GM12892 (cell line): ENCODE results near the gene VHLL.

Experiments
- DNase-seq: peaks from one replicate; pipeline ENCODE4 v3.0.0; 2011; ENCODE audit not compliant: insufficient read length
- FAIRE-seq: peaks from 2 replicates; lab custom pipeline; 2011; peaks lifted over from hg19 to GRCh38; lab: Jason Lieb, UNC
- POLR2A ChIP-seq: IDR thresholded peaks from 2 replicates; pipeline ENCODE4 v1.6.1; 2011; ENCODE audit warnings: low read depth, low read length, control low read depth
- POLR2AphosphoS5 ChIP-seq: IDR thresholded peaks from 2 replicates; pipeline ENCODE4 v1.6.1; 2011; ENCODE audit warnings: low read depth, low read length, control low read depth
- TAF1 ChIP-seq: IDR thresholded peaks from 2 replicates; pipeline ENCODE4 v1.6.1; 2011; ENCODE audit warnings: low read depth, mild to moderate bottlenecking, control low read depth, low read length, borderline replicate concordance

VHLL gene

GRCh38 chr1:156270314-156270713 is 28.8 kb downstream of the VHLL start:
- no peak for TF ChIP-seq POLR2A
- no peak for TF ChIP-seq TAF1
- TF ChIP-seq POLR2AphosphoS5, result no peak
- DNase-seq (no peak), FAIRE-seq (no peak)

GRCh38 chr1:156268336-156268735 is 30.8 kb downstream of the VHLL start:
- TF ChIP-seq TAF1 (no peak), POLR2A (no peak), POLR2AphosphoS5 (no peak)
- DNase-seq (no peak), FAIRE-seq (no peak)

- no peak for TF ChIP-seq POLR2A
- TF ChIP-seq POLR2AphosphoS5, result no peak
- no peak for TF ChIP-seq TAF1
- no peak for DNase-seq
- no peak for FAIRE-seq
These were observed 33.1 kb downstream of the VHLL start for GRCh38 chr1:156266051-156266450.

GRCh38 chr1:156263288-156263655 is 35.8 kb downstream of the VHLL start:
- no peak for FAIRE-seq
- TF ChIP-seq POLR2AphosphoS5, result no peak
- no peak for TF ChIP-seq POLR2A
- TF ChIP-seq TAF1, result no peak
- DNase-seq, result no peak

- TF ChIP-seq POLR2A, result no peak
- no peak for TF ChIP-seq POLR2AphosphoS5
- TF ChIP-seq TAF1, result no peak
- FAIRE-seq (no peak), DNase-seq (no peak)
These were observed 36.4 kb downstream of the VHLL start for GRCh38 chr1:156262461-156263287.

- DNase-seq (no peak), FAIRE-seq (no peak)
- TF ChIP-seq TAF1, result no peak
- no peak for TF ChIP-seq POLR2A
- TF ChIP-seq POLR2AphosphoS5, result no peak
These were observed 38.2 kb downstream of the VHLL start for GRCh38 chr1:156260896-156261295.

- FAIRE-seq (no peak), DNase-seq (no peak)
- TF ChIP-seq POLR2AphosphoS5 (no peak), TAF1 (no peak), POLR2A (no peak)
These were observed 39.3 kb downstream of the VHLL start for GRCh38 chr1:156259805-156260204.

- no peak for TF ChIP-seq POLR2A
- no peak for TF ChIP-seq TAF1
- no peak for TF ChIP-seq POLR2AphosphoS5
- DNase-seq (no peak), FAIRE-seq (no peak)
These were observed 40.2 kb downstream of the VHLL start for GRCh38 chr1:156258859-156259258.

GRCh38 chr1:156257711-156258110 is 41.4 kb downstream of the VHLL start:
- DNase-seq, result no peak
- no peak for FAIRE-seq
- TF ChIP-seq TAF1 (no peak), POLR2AphosphoS5 (no peak), POLR2A (no peak)

GRCh38 chr1:156253634-156254033 is 45.5 kb downstream of the VHLL start:
- no peak for TF ChIP-seq TAF1
- FAIRE-seq (no peak), DNase-seq (no peak)

GRCh38 chr1:156251527-156251926 is 47.6 kb downstream of the VHLL start:
- no peak for DNase-seq
- no peak for TF ChIP-seq POLR2A
- TF ChIP-seq POLR2AphosphoS5, result no peak
- TF ChIP-seq TAF1, result no peak
- no peak for FAIRE-seq

- no peak for FAIRE-seq
- TF ChIP-seq TAF1 (no peak), POLR2AphosphoS5 (no peak), POLR2A (no peak)
These were observed 49.5 kb downstream of the VHLL start for GRCh38 chr1:156249593-156249992.

More at GRCh38 chr1:156249593-156249992, 49.5 kb downstream of the VHLL start:
- DNase-seq, result no peak
